H9 (cell line): ENCODE results near the gene METTL4. TPM values are rescaled to one million over a fixed set of nuclear protein-coding genes. Genes with fewer than 3 reads are reported as not detected.
"Not testable (repeated sequence)": the region's sequence is repeated elsewhere in the genome, so short reads cannot be mapped to it uniquely, and the experiment has no call there.

ENCODE experiments used
- DNase-seq: peaks from one replicate; pipeline ENCODE4 v3.0.0-alpha.2; 2017
- H2AFZ ChIP-seq: one replicate; pipeline ENCODE4 v1.6.1; 2013; ENCODE audit warnings: mild to moderate bottlenecking, low read length, control low read depth, moderate library complexity
- H2AK5ac ChIP-seq: 2 replicates; pipeline ENCODE4 v1.6.1; 2013; ENCODE audit warnings: low read length, control low read depth, mixed read lengths; ENCODE audit not compliant: insufficient read length
- H2BK120ac ChIP-seq: one replicate; pipeline ENCODE4 v1.6.1; 2013; ENCODE audit warnings: low read depth, mild to moderate bottlenecking, low read length, control low read depth, inconsistent platforms; ENCODE audit not compliant: poor library complexity, severe bottlenecking
- H2BK12ac ChIP-seq: 2 replicates; pipeline ENCODE4 v1.6.1; 2013; ENCODE audit warnings: low read length, control low read depth, mixed read lengths, low read depth; ENCODE audit not compliant: insufficient read length
- H2BK15ac ChIP-seq: 2 replicates; pipeline ENCODE4 v1.6.1; 2013; ENCODE audit warnings: low read depth, low read length, control low read depth
- H2BK20ac ChIP-seq: one replicate; pipeline ENCODE4 v1.6.1; 2013; ENCODE audit warnings: low read depth, mild to moderate bottlenecking, low read length, control low read depth, inconsistent platforms; ENCODE audit not compliant: poor library complexity, severe bottlenecking
- H2BK5ac ChIP-seq: 2 replicates; pipeline ENCODE4 v1.6.1; 2013; ENCODE audit warnings: low read length, control low read depth, mixed read lengths; ENCODE audit not compliant: insufficient read length
- H3K14ac ChIP-seq: 2 replicates; pipeline ENCODE4 v1.6.1; 2013; ENCODE audit warnings: low read length, control low read depth; ENCODE audit not compliant: insufficient read depth
- H3K18ac ChIP-seq: 2 replicates; pipeline ENCODE4 v1.6.1; 2013; ENCODE audit warnings: low read depth, mild to moderate bottlenecking, mixed read lengths, low read length, control low read depth; ENCODE audit not compliant: insufficient read length
- H3K23ac ChIP-seq: 2 replicates; pipeline ENCODE4 v1.6.1; 2013; ENCODE audit warnings: low read length, control low read depth, mixed read lengths, low read depth; ENCODE audit not compliant: insufficient read length
- H3K23me2 ChIP-seq: 2 replicates; pipeline ENCODE4 v1.6.1; 2013; ENCODE audit warnings: low read depth, mild to moderate bottlenecking, mixed read lengths, low read length, control low read depth; ENCODE audit not compliant: insufficient read length, poor library complexity, severe bottlenecking
- H3K27ac ChIP-seq: 2 replicates; pipeline ENCODE4 v1.5.1; 2013; ENCODE audit warnings: low read length, control low read depth, mixed read lengths, low read depth; ENCODE audit not compliant: insufficient read length
- H3K27me3 ChIP-seq: 2 replicates; pipeline ENCODE4 v1.6.1; 2013; ENCODE audit warnings: low read length, control low read depth, inconsistent platforms; ENCODE audit not compliant: insufficient read depth
- H3K4ac ChIP-seq: 2 replicates; pipeline ENCODE4 v1.6.1; 2013; ENCODE audit warnings: low read depth, mild to moderate bottlenecking, control low read depth, inconsistent platforms, low read length, moderate library complexity
- H3K4me1 ChIP-seq: 2 replicates; pipeline ENCODE4 v1.6.1; 2013; ENCODE audit warnings: low read length, control low read depth, inconsistent platforms; ENCODE audit not compliant: insufficient read depth
- H3K4me2 ChIP-seq: 2 replicates; pipeline ENCODE4 v1.6.1; 2013; ENCODE audit warnings: low read length, control low read depth, mixed read lengths; ENCODE audit not compliant: insufficient read length, insufficient read depth
- H3K56ac ChIP-seq: 2 replicates; pipeline ENCODE4 v1.6.1; 2013; ENCODE audit warnings: low read depth, mild to moderate bottlenecking, mixed read lengths, low read length, control low read depth; ENCODE audit not compliant: insufficient read length
- H3K79me1 ChIP-seq: 2 replicates; pipeline ENCODE4 v1.6.1; 2013; ENCODE audit warnings: low read depth, mild to moderate bottlenecking, moderate library complexity, low read length, control low read depth, inconsistent platforms; ENCODE audit not compliant: insufficient read depth, poor library complexity, severe bottlenecking
- H3K79me2 ChIP-seq: 2 replicates; pipeline ENCODE4 v1.6.1; 2013; ENCODE audit warnings: low read length, control low read depth, inconsistent platforms; ENCODE audit not compliant: insufficient read depth
- H3K9ac ChIP-seq: 2 replicates; pipeline ENCODE4 v1.6.1; 2013; ENCODE audit warnings: low read length, control low read depth, mixed read lengths; ENCODE audit not compliant: insufficient read length; ENCODE audit errors: extremely low read depth
- H3K9me3 ChIP-seq: one replicate; pipeline ENCODE4 v1.6.1; 2013; ENCODE audit warnings: low read depth, low read length, inconsistent platforms; ENCODE audit not compliant: control insufficient read depth
- H3T11ph ChIP-seq: one replicate; pipeline ENCODE4 v1.6.1; 2013; ENCODE audit warnings: mild to moderate bottlenecking, low read length, control low read depth, inconsistent platforms
- H4K20me1 ChIP-seq: one replicate; pipeline ENCODE4 v1.6.1; 2013; ENCODE audit not compliant: control insufficient read depth, insufficient read length, insufficient read depth
- H4K5ac ChIP-seq: 2 replicates; pipeline ENCODE4 v1.6.1; 2013; ENCODE audit warnings: low read depth, mild to moderate bottlenecking, mixed read lengths, low read length, control low read depth; ENCODE audit not compliant: insufficient read length
- H4K8ac ChIP-seq: replicated peaks from 2 replicates; pipeline ENCODE4 v1.6.1; 2013; ENCODE audit warnings: low read length, control low read depth, mixed read lengths, low read depth; ENCODE audit not compliant: insufficient read length
- H4K91ac ChIP-seq: 2 replicates; pipeline ENCODE4 v1.6.1; 2013; ENCODE audit warnings: low read depth, mild to moderate bottlenecking, moderate library complexity, mixed read lengths, low read length, control low read depth; ENCODE audit not compliant: insufficient read length
- H3K27ac Mint-ChIP-seq, 3 experiments: 2 replicates in 2 of 3; 3 replicates in 1 of 3; pipeline ENCODE4 v1.8.0; 2020 to 2021; ENCODE audit warnings: mixed read lengths in 3 of 3, mild to moderate bottlenecking in 1 of 3, moderate library complexity in 1 of 3
- H3K27me3 Mint-ChIP-seq: 2 replicates; pipeline ENCODE4 v1.8.0; 2021; ENCODE audit warnings: low read depth, mild to moderate bottlenecking, moderate library complexity, mixed read lengths
- H3K36me3 Mint-ChIP-seq, 3 experiments: 2 replicates in 2 of 3; 3 replicates in 1 of 3; pipeline ENCODE4 v1.8.0; 2020 to 2021; ENCODE audit warnings: low read depth in 3 of 3, mixed read lengths in 3 of 3; ENCODE audit not compliant: insufficient read depth in 1 of 3
- H3K4me1 Mint-ChIP-seq, 2 experiments: 2 replicates each; pipeline ENCODE4 v1.8.0; 2020; ENCODE audit warnings: mixed read lengths in 2 of 2
- H3K4me3 Mint-ChIP-seq, 2 experiments: 2 replicates in 1 of 2; 3 replicates in 1 of 2; pipeline ENCODE4 v1.8.0; 2020 to 2021; ENCODE audit warnings: mild to moderate bottlenecking in 2 of 2, mixed read lengths in 2 of 2, moderate library complexity in 1 of 2
- H3K9me3 Mint-ChIP-seq, 2 experiments: 2 replicates in 1 of 2; 3 replicates in 1 of 2; pipeline ENCODE4 v1.8.0; 2020; ENCODE audit warnings: mild to moderate bottlenecking in 2 of 2, mixed read lengths in 2 of 2, moderate library complexity in 1 of 2
- WGBS: extraction: QIAGEN DNeasy Blood & Tissue Kit; methylation state at CpG from one replicate; pipeline ENCODE4 v1.1.7; 2013; ENCODE audit warnings: missing lambda C conversion rate, low lambda C conversion rate, mixed read lengths; ENCODE audit not compliant: insufficient read length; ENCODE audit errors: extremely low coverage; 5-methylcytosine and 5-hydroxymethylcytosine counted together
- total RNA-seq: library from RNA; stranded (reverse); gene quantifications from 2 replicates; pipeline ENCODE4 v1.2.1, GENCODE V29; 2021
- TF ChIP-seq, protein P1 (sequence below): fragments of 200-600 bp; sonication (generic); conservative IDR thresholded peaks from 3 replicates; pipeline ENCODE4 v1.8.0; 2021; ENCODE audit warnings: antibody characterized with exemption, mild to moderate bottlenecking

Gene METTL4
- total RNA-seq, 1 experiment from 2014 or later = 14.2 TPM

DNA sequence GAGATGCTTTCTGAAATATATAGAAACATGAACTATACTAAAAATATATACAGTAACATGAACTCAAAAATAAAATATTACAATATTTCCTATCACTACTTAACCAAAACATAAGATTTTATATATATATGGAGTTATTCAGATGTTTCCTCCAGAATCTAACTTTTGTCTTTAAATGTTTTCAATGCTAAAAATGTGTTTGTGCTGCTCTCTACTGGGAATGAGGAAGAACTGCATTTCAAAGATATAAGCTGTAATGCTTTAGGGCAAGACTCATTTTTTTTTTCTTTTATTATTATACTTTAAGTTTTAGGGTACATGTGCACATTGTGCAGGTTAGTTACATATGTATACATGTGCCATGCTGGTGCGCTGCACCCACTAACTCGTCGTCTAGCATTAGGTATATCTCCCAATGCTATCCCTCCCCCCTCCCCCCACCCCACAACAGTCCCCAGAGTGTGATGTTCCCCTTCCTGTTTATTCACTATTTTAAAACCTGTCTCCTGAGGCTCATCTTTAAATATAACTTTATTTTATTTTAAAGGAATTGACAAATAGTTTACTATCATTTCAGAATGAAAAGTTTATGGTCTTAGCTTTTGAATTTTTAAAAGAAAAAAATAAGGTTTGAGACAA lies 29.3 kb downstream of the METTL4 start:
- H2AK5ac ChIP-seq, H4K91ac ChIP-seq, H3K18ac ChIP-seq, H3K9ac ChIP-seq, H3K4me1 Mint-ChIP-seq, H2BK5ac ChIP-seq, H3K23me2 ChIP-seq, H3K36me3 Mint-ChIP-seq, H3K27me3 Mint-ChIP-seq, H4K5ac ChIP-seq, H3T11ph ChIP-seq, H3K9me3 ChIP-seq, H3K27me3 ChIP-seq, H3K4me2 ChIP-seq, H2BK20ac ChIP-seq, H3K4me3 Mint-ChIP-seq, H2BK15ac ChIP-seq, H4K20me1 ChIP-seq, H3K23ac ChIP-seq, H3K27ac Mint-ChIP-seq, H2AFZ ChIP-seq, H3K79me1 ChIP-seq, H3K9me3 Mint-ChIP-seq, H2BK120ac ChIP-seq, H2BK12ac ChIP-seq, H4K8ac ChIP-seq, H3K4me1 ChIP-seq, H3K14ac ChIP-seq, H3K56ac ChIP-seq, H3K27ac ChIP-seq, H3K4ac ChIP-seq, H3K79me2 ChIP-seq, DNase-seq: not testable (repeated sequence)
- no CpG with 5 or more reads among the region's 3 CpGs for WGBS
- TF ChIP-seq, protein P1, sequence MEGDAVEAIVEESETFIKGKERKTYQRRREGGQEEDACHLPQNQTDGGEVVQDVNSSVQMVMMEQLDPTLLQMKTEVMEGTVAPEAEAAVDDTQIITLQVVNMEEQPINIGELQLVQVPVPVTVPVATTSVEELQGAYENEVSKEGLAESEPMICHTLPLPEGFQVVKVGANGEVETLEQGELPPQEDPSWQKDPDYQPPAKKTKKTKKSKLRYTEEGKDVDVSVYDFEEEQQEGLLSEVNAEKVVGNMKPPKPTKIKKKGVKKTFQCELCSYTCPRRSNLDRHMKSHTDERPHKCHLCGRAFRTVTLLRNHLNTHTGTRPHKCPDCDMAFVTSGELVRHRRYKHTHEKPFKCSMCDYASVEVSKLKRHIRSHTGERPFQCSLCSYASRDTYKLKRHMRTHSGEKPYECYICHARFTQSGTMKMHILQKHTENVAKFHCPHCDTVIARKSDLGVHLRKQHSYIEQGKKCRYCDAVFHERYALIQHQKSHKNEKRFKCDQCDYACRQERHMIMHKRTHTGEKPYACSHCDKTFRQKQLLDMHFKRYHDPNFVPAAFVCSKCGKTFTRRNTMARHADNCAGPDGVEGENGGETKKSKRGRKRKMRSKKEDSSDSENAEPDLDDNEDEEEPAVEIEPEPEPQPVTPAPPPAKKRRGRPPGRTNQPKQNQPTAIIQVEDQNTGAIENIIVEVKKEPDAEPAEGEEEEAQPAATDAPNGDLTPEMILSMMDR = peak; percentile 81
